ENCODE results near the gene GEMIN8. TPM values are rescaled to one million over a fixed set of nuclear protein-coding genes. Genes with fewer than 3 reads are reported as not detected.

Gene GEMIN8
- total RNA-seq, 1 donor from 2014 or later = 22.9 TPM

DNA sequence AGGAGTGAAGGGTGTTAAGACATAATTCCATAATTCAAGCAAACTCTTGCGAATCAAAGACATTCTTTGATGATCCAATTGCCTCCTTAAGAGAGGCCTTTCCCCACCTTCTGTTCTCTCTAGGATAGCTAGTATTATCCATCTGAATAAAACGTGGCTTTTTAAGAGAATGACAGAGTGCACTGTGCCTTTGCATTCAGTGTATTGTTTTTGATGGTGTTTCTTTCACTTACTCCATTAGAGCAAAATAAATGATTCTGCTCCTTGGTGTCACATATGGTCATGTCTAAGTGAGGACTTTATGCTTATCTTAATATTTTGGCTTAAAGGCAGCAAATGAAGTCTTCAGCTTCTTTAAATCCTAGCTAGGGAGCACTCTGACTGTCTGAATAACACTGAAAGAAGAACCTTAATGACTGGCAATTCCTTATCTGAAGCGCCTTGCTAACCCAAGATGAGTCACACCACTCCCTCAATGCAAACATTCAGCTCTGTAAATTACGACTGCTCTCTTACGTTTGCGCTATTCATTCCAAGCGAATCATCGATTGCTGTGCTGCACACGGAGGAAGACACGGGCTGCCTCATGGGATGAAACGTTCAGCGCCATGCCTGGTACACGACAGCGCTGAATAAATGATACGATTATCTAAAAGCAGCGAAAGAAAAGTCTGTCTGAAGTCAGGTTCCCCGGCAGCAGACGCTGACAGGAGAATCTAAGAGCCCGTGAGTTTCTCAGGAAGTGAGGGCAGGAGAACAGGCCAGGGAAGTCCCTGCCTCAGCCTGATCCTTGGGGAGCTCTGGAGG, 35.1 kb upstream of the GEMIN8 start:
- Mint-ChIP-seq H3K36me3 (ENCODE audit: unreplicated experiment) (no peaks in the 10 kb centered on the region), H3K27me3 (ENCODE audit: unreplicated experiment) (no peaks in the 10 kb centered on the region), H3K4me1 (ENCODE audit: unreplicated experiment) (no peaks in the 10 kb centered on the region), H3K4me3 (ENCODE audit: unreplicated experiment) (no peak overlapping the region), H3K9me3 (ENCODE audit: unreplicated experiment) (no peaks in the 10 kb centered on the region), H3K27ac (ENCODE audit: unreplicated experiment) (no peak overlapping the region)
- TF ChIP-seq, protein P1, sequence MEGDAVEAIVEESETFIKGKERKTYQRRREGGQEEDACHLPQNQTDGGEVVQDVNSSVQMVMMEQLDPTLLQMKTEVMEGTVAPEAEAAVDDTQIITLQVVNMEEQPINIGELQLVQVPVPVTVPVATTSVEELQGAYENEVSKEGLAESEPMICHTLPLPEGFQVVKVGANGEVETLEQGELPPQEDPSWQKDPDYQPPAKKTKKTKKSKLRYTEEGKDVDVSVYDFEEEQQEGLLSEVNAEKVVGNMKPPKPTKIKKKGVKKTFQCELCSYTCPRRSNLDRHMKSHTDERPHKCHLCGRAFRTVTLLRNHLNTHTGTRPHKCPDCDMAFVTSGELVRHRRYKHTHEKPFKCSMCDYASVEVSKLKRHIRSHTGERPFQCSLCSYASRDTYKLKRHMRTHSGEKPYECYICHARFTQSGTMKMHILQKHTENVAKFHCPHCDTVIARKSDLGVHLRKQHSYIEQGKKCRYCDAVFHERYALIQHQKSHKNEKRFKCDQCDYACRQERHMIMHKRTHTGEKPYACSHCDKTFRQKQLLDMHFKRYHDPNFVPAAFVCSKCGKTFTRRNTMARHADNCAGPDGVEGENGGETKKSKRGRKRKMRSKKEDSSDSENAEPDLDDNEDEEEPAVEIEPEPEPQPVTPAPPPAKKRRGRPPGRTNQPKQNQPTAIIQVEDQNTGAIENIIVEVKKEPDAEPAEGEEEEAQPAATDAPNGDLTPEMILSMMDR (IDR thresholded peaks at IDR 0.05) = no peak
- no peak for DNase-seq (ENCODE audit: extremely low spot score, unreplicated experiment)

DNA sequence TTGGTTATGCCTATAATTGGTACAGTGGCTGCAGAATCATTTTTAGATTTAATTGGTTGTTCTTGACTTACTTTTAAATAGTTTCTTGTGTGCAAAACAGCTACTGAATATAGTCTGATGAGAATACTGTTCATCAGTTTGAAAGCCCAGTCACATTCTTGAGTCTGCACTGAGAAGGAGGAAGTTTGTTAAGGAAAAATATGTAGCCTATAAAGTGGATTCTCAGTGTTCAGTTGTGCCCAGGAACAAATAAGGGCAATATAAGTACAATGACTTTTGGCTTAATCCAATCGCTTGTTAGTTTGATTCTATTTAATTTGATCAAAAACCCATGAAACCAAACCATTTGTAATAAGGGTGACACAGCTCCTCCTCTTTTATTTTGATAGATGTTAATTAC, 32.8 kb upstream of the GEMIN8 start:
- no peaks in the 10 kb centered on the region for H3K36me3 Mint-ChIP-seq (ENCODE audit: unreplicated experiment)
- DNase-seq (ENCODE audit: extremely low spot score, unreplicated experiment) = no peak
- TF ChIP-seq, protein P1 (IDR thresholded peaks at IDR 0.05) = no peak
- no peaks in the 10 kb centered on the region for H3K9me3 Mint-ChIP-seq (ENCODE audit: unreplicated experiment)
- no peaks in the 10 kb centered on the region for H3K4me1 Mint-ChIP-seq (ENCODE audit: unreplicated experiment)
- no peak overlapping the region for H3K4me3 Mint-ChIP-seq (ENCODE audit: unreplicated experiment)
- no peak overlapping the region for H3K27ac Mint-ChIP-seq (ENCODE audit: unreplicated experiment)
- H3K27me3 Mint-ChIP-seq (ENCODE audit: unreplicated experiment) = no peaks in the 10 kb centered on the region

DNA sequence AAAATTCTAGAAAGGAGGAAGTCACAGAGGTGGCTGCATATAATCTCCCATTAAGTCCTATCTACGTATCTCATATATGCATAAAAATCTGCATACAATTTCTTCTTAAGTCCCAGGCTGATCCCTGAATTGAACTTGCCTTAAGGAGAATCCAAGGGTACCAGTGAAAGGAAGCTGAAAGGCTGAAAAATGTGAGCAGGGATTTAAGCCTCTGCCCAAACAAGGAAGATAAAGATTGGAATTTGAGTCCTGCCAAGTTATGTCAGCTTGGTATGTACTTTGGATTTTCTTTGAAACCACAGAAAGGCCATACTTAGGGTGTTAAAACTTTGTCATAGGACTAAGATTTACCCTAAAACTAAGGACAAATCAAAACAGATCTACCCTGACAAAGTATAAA, 26.5 kb upstream of the GEMIN8 start:
- Mint-ChIP-seq H3K9me3 (ENCODE audit: unreplicated experiment) (peaks cover 4% of the 10 kb centered on the region), H3K27ac (ENCODE audit: unreplicated experiment) (no peak overlapping the region), H3K4me1 (ENCODE audit: unreplicated experiment) (peaks cover 4% of the 10 kb centered on the region), H3K36me3 (ENCODE audit: unreplicated experiment) (no peaks in the 10 kb centered on the region), H3K27me3 (ENCODE audit: unreplicated experiment) (no peaks in the 10 kb centered on the region), H3K4me3 (ENCODE audit: unreplicated experiment) (no peak overlapping the region)
- TF ChIP-seq, protein P1 (IDR thresholded peaks at IDR 0.05) = no peak
- DNase-seq (ENCODE audit: extremely low spot score, unreplicated experiment) = no peak

DNA sequence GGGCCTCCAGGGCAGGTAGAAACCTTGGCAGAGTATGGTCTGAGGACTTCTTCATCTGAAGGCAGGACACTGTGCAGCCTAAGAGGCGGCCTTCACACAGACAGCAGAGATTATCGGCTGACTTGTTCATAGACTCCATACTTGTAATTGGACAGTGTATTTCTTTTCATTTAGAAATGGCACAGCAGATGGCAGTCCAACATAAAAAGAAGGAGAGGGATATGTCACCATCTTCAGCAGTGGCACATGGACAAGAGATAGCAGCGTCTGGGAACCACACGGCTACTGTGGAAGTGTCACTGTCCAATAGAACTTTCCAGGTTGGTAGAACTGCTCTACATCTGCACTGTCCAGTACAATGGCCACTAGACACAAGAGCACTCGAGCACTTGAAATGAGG, 21.7 kb upstream of the GEMIN8 start:
- Mint-ChIP-seq H3K4me3 (ENCODE audit: unreplicated experiment) (no peak overlapping the region), H3K27me3 (ENCODE audit: unreplicated experiment) (peaks cover 3% of the 10 kb centered on the region), H3K4me1 (ENCODE audit: unreplicated experiment) (peaks cover 1% of the 10 kb centered on the region), H3K36me3 (ENCODE audit: unreplicated experiment) (no peaks in the 10 kb centered on the region), H3K9me3 (ENCODE audit: unreplicated experiment) (peaks cover 14% of the 10 kb centered on the region), H3K27ac (ENCODE audit: unreplicated experiment) (no peak overlapping the region)
- DNase-seq (ENCODE audit: extremely low spot score, unreplicated experiment) = no peak
- TF ChIP-seq, protein P1 (IDR thresholded peaks at IDR 0.05) = no peak

DNA sequence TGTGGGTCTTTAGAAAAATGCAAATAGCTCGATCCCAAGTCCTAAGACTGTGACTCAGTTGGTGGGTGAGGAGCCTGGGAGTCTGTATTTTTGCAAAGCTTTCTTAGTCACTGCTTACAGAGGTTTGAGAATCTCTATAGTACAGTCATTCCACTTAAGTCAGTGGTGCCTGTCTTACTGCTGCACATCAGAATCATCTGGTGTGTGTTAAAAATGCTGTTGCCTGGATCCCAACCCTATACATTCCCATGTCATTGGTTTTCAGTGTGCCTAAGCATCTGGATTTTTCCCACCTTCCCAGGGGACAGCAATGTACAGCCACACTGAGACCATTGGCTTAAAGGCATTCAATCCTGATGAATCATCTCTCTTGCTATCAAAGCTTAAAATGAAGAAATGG, 21.0 kb upstream of the GEMIN8 start:
- no peaks in the 10 kb centered on the region for H3K36me3 Mint-ChIP-seq (ENCODE audit: unreplicated experiment)
- H3K27me3 Mint-ChIP-seq (ENCODE audit: unreplicated experiment) = peaks cover 3% of the 10 kb centered on the region
- H3K4me1 Mint-ChIP-seq (ENCODE audit: unreplicated experiment) = no peaks in the 10 kb centered on the region
- peaks cover 13% of the 10 kb centered on the region for H3K9me3 Mint-ChIP-seq (ENCODE audit: unreplicated experiment)
- no peak for DNase-seq (ENCODE audit: extremely low spot score, unreplicated experiment)
- H3K4me3 Mint-ChIP-seq (ENCODE audit: unreplicated experiment) = no peak overlapping the region
- H3K27ac Mint-ChIP-seq (ENCODE audit: unreplicated experiment) = no peak overlapping the region
- TF ChIP-seq, protein P1 (IDR thresholded peaks at IDR 0.05) = no peak

Data from osteocyte (in vitro differentiated cells).